ENCODE results near the gene PRDM10. TPM values are rescaled to one million over a fixed set of nuclear protein-coding genes. Genes with fewer than 3 reads are reported as not detected.

The PRDM10 gene
- polyA plus RNA-seq, 1 donor from 2014 or later = 13.7 TPM

DNA sequence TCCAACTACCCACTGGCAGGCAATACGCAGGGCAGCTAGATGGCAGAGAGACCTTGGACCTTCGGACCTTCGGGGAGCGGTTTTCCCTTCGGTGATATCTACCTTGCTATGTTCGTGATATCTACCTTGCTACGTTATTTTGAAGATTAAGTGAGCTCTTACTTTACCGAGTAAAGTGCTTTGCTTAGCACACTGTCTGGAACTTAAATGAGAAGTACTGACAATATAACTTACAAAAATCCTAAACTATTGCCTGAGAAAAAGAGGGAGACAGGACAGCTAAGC is 1.0 kb upstream of the PRDM10 start:
- peak overlapping the region; percentile 74 for H3K4me3 ChIP-seq (ENCODE audit: low read length)
- peaks cover 20% of the 10 kb centered on the region for H3K79me2 ChIP-seq (replicated peaks; ENCODE audit: insufficient read depth, low read length)
- H3F3A ChIP-seq (ENCODE audit: insufficient read depth, low read length, poor library complexity, severe bottlenecking) = peaks cover 7% of the 10 kb centered on the region
- H3K27ac ChIP-seq (ENCODE audit: low read length) = peak overlapping the region; percentile 98
- TF ChIP-seq EZH2 (IDR thresholded peaks at IDR 0.05; ENCODE audit: borderline replicate concordance, insufficient read depth, low read length, poor library complexity, severe bottlenecking) (no peak), POLR2AphosphoS5 (IDR thresholded peaks at IDR 0.05) (no peak), RAD21 (conservative IDR thresholded peaks at IDR 0.05) (no peak), MXI1 (conservative IDR thresholded peaks at IDR 0.05; ENCODE audit: poor library complexity, severe bottlenecking) (no peak), EP300 (conservative IDR thresholded peaks at IDR 0.05; ENCODE audit: poor library complexity, severe bottlenecking) (no peak), SMC3 (conservative IDR thresholded peaks at IDR 0.05; ENCODE audit: poor library complexity) (no peak), TAF1 (IDR thresholded peaks at IDR 0.05; ENCODE audit: low read depth) (no peak)
- TF ChIP-seq, protein P1, sequence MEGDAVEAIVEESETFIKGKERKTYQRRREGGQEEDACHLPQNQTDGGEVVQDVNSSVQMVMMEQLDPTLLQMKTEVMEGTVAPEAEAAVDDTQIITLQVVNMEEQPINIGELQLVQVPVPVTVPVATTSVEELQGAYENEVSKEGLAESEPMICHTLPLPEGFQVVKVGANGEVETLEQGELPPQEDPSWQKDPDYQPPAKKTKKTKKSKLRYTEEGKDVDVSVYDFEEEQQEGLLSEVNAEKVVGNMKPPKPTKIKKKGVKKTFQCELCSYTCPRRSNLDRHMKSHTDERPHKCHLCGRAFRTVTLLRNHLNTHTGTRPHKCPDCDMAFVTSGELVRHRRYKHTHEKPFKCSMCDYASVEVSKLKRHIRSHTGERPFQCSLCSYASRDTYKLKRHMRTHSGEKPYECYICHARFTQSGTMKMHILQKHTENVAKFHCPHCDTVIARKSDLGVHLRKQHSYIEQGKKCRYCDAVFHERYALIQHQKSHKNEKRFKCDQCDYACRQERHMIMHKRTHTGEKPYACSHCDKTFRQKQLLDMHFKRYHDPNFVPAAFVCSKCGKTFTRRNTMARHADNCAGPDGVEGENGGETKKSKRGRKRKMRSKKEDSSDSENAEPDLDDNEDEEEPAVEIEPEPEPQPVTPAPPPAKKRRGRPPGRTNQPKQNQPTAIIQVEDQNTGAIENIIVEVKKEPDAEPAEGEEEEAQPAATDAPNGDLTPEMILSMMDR (IDR thresholded peaks at IDR 0.05; ENCODE audit: poor library complexity, severe bottlenecking) = no peak
- TF ChIP-seq, protein P2, sequence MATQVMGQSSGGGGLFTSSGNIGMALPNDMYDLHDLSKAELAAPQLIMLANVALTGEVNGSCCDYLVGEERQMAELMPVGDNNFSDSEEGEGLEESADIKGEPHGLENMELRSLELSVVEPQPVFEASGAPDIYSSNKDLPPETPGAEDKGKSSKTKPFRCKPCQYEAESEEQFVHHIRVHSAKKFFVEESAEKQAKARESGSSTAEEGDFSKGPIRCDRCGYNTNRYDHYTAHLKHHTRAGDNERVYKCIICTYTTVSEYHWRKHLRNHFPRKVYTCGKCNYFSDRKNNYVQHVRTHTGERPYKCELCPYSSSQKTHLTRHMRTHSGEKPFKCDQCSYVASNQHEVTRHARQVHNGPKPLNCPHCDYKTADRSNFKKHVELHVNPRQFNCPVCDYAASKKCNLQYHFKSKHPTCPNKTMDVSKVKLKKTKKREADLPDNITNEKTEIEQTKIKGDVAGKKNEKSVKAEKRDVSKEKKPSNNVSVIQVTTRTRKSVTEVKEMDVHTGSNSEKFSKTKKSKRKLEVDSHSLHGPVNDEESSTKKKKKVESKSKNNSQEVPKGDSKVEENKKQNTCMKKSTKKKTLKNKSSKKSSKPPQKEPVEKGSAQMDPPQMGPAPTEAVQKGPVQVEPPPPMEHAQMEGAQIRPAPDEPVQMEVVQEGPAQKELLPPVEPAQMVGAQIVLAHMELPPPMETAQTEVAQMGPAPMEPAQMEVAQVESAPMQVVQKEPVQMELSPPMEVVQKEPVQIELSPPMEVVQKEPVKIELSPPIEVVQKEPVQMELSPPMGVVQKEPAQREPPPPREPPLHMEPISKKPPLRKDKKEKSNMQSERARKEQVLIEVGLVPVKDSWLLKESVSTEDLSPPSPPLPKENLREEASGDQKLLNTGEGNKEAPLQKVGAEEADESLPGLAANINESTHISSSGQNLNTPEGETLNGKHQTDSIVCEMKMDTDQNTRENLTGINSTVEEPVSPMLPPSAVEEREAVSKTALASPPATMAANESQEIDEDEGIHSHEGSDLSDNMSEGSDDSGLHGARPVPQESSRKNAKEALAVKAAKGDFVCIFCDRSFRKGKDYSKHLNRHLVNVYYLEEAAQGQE (IDR thresholded peaks at IDR 0.05; ENCODE audit: borderline replicate concordance) = no peak
- H3K9me3 ChIP-seq (ENCODE audit: low read length) = no peaks in the 10 kb centered on the region
- H4K20me1 ChIP-seq (ENCODE audit: insufficient read depth) = no peaks in the 10 kb centered on the region
- H3K4me2 ChIP-seq (ENCODE audit: low read length) = peak overlapping the region; percentile 71
- H3K27me3 ChIP-seq (ENCODE audit: insufficient read depth, low read depth, low read length) = no peaks in the 10 kb centered on the region
- H3K36me3 ChIP-seq (ENCODE audit: insufficient read depth, low read length) = no peaks in the 10 kb centered on the region
- H3K9ac ChIP-seq (ENCODE audit: low read length) = peak overlapping the region; percentile 91
- H2AFZ ChIP-seq (ENCODE audit: low read depth, low read length) = peak overlapping the region; percentile 89
- no peaks in the 10 kb centered on the region for H3K9me2 ChIP-seq (ENCODE audit: insufficient read depth, low read length)

DNA sequence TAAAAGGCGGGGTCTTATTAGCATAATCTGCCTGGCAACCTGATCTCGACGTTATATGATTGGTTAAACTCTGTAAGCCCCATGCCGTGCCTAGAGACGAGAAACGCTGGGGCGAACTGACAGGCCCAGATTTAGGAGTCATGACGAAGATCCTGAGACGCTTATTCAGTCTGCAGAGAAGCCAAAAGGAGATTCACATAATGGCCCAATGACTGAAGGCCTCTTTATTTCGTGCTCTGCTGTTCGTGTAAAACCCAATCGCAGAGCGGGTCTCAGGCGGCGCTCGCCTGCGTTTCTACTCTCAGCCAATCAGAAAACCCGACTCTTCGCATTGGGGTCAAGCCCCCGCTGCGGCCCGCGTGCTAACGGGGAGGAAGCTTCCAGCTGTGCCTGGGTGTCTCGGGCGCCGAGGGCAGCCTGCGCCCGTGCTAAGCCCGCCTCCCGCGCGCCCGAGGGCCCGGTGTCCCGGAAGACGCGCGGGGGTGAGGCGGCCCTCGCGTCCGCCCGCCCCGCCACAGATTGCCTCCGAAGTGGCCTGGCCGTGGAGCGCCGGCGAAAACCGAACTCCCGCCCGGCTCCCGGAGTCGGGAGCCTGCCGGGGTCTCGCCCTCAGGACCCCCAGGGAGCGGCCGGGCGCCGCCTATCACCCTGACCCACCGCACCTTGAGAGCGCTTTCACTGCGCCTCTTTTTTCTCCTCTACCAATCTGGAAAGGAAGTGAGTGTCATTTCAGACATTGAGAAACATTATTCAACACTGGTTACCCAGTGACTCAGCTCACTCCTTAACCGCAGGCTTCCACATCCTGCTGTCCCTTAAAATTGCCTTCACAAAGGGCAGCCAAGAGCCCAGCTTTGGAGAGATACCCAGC is 446 bp upstream of the PRDM10 start:
- H3K27ac ChIP-seq (ENCODE audit: low read length) = peak overlapping the region; percentile 98
- H3K9me3 ChIP-seq (ENCODE audit: low read length) = no peaks in the 10 kb centered on the region
- peaks cover 7% of the 10 kb centered on the region for H3F3A ChIP-seq (ENCODE audit: insufficient read depth, low read length, poor library complexity, severe bottlenecking)
- no peak for TF ChIP-seq EZH2 (IDR thresholded peaks at IDR 0.05; ENCODE audit: borderline replicate concordance, insufficient read depth, low read length, poor library complexity, severe bottlenecking)
- TF ChIP-seq SMC3 (conservative IDR thresholded peaks at IDR 0.05; ENCODE audit: poor library complexity) = peak; percentile 36
- TF ChIP-seq, protein P2 (IDR thresholded peaks at IDR 0.05; ENCODE audit: borderline replicate concordance) = peak; percentile 40
- peak; percentile 36 for TF ChIP-seq RAD21 (conservative IDR thresholded peaks at IDR 0.05)
- TF ChIP-seq MXI1 (conservative IDR thresholded peaks at IDR 0.05; ENCODE audit: poor library complexity, severe bottlenecking) = peak; percentile 60
- peak; percentile 71 for TF ChIP-seq EP300 (conservative IDR thresholded peaks at IDR 0.05; ENCODE audit: poor library complexity, severe bottlenecking)
- TF ChIP-seq POLR2AphosphoS5 (IDR thresholded peaks at IDR 0.05) = peak; percentile 88
- TF ChIP-seq, protein P1 (IDR thresholded peaks at IDR 0.05; ENCODE audit: poor library complexity, severe bottlenecking) = no peak
- TF ChIP-seq TAF1 (IDR thresholded peaks at IDR 0.05; ENCODE audit: low read depth) = no peak
- H3K9ac ChIP-seq (ENCODE audit: low read length) = peak overlapping the region; percentile 91
- peak overlapping the region; percentile 89 for H2AFZ ChIP-seq (ENCODE audit: low read depth, low read length)
- no peaks in the 10 kb centered on the region for H4K20me1 ChIP-seq (ENCODE audit: insufficient read depth)
- H3K4me2 ChIP-seq (ENCODE audit: low read length) = peak overlapping the region; percentile 71
- H3K4me3 ChIP-seq (ENCODE audit: low read length) = peak overlapping the region; percentile 74
- no peaks in the 10 kb centered on the region for H3K36me3 ChIP-seq (ENCODE audit: insufficient read depth, low read length)
- no peaks in the 10 kb centered on the region for H3K27me3 ChIP-seq (ENCODE audit: insufficient read depth, low read depth, low read length)
- H3K9me2 ChIP-seq (ENCODE audit: insufficient read depth, low read length) = no peaks in the 10 kb centered on the region
- H3K79me2 ChIP-seq (replicated peaks; ENCODE audit: insufficient read depth, low read length) = peaks cover 26% of the 10 kb centered on the region
